Psoas muscle (tissue), 8 donors: ENCODE data around the gene RRP12. TPM values are rescaled to one million over a fixed set of nuclear protein-coding genes. Genes with fewer than 3 reads are reported as not detected.
"Not testable (repeated sequence)": the region's sequence is repeated elsewhere in the genome, so short reads cannot be mapped to it uniquely, and the experiment has no call there.

Experiments used
- ATAC-seq, 4 donors: fragments of 200-7000 bp; cut with Tn5 transposase; one replicate each; pipeline ENCODE4 v1.9.1; 2020; ENCODE audit warnings: moderate library complexity in 3 of 4, mild to moderate bottlenecking in 2 of 4
- DNase-seq, 2 donors: peaks; one replicate each; pipeline ENCODE4 v3.0.0-alpha.2; 2020
- H3K27ac ChIP-seq: fragments of 200-600 bp; one replicate; pipeline ENCODE4 v1.8.0; 2022
- H3K27me3 ChIP-seq, 3 donors: fragments of 200-600 bp in 1 of 3; one replicate each; pipeline versions ENCODE4 v1.6.1 to v1.8.0; 2013 to 2022; ENCODE audit warnings: low read length in 2 of 3, mild to moderate bottlenecking in 2 of 3, moderate library complexity in 1 of 3; ENCODE audit not compliant: insufficient read depth in 3 of 3
- H3K36me3 ChIP-seq, 2 donors: fragments of 200-600 bp in 1 of 2; one replicate each; pipeline versions ENCODE4 v1.6.1 to v1.8.0; 2013 to 2022; ENCODE audit warnings: low read depth in 1 of 2, mild to moderate bottlenecking in 1 of 2, moderate library complexity in 1 of 2; ENCODE audit not compliant: insufficient read depth in 1 of 2
- H3K4me1 ChIP-seq: fragments of 200-600 bp; one replicate; pipeline ENCODE4 v1.8.0; 2022
- H3K4me3 ChIP-seq: fragments of 200-600 bp; one replicate; pipeline ENCODE4 v1.8.0; 2022; ENCODE audit warnings: mild to moderate bottlenecking
- H3K9me3 ChIP-seq: fragments of 200-600 bp; one replicate; pipeline ENCODE4 v1.8.0; 2022
- WGBS, 3 donors: extraction: QIAGEN DNeasy Blood & Tissue Kit; methylation state at CpG; one replicate each; pipeline versions ENCODE4 v1.1.6 to v1.1.7; 2013; 5-methylcytosine and 5-hydroxymethylcytosine counted together
- intact Hi-C, 2 donors: fragments of 100-400 bp; cut with DNase I; formaldehyde crosslinking; loops; one replicate each; pipeline versions ENCODE4 v1.11.0 to v1.14.2; 2022
- polyA plus RNA-seq, 3 donors: library from polyadenylated mRNA; stranded (reverse); fragments of 200-250 nt; gene quantifications; one replicate each; pipeline ENCODE4 v1.2.3, GENCODE V29; 2013
- total RNA-seq, 4 donors: library from RNA; stranded (reverse); fragmentation: NEBNext Ultra II Directional in 2 of 4; extraction: Animal tissue kit (Norgen Biotek cat#: 25700) in 2 of 4; gene quantifications; one replicate each; pipeline versions ENCODE4 v1.2.1 to v1.2.4, GENCODE V29; 2021 to 2023
- TF ChIP-seq, protein P1 (sequence below): fragments of 200-600 bp; IDR thresholded peaks from one replicate; pipeline ENCODE4 v1.8.0; 2022; ENCODE audit warnings: antibody characterized with exemption
- donor health status: healthy with polysubstance abuse.
- donor health status: DM: no; HTN: no; CAD: no; lungs with moderate emphysema.
- donor health status: Bipolar disorder and iron deficiency.
- donor health status: healthy.
- donor health status: DM: yes; HTN: yes; CAD: no.
- donor health status: DM: no; HTN: no; CAD: no.
- donor health status: DM: no; HTN: no; CAD: no.
- donor health status: DM: yes; HTN: yes; CAD: no.

The RRP12 gene
- total and polyA plus RNA-seq, 7 donors, result 46.5 to 114 (median 76.4) TPM

DNA sequence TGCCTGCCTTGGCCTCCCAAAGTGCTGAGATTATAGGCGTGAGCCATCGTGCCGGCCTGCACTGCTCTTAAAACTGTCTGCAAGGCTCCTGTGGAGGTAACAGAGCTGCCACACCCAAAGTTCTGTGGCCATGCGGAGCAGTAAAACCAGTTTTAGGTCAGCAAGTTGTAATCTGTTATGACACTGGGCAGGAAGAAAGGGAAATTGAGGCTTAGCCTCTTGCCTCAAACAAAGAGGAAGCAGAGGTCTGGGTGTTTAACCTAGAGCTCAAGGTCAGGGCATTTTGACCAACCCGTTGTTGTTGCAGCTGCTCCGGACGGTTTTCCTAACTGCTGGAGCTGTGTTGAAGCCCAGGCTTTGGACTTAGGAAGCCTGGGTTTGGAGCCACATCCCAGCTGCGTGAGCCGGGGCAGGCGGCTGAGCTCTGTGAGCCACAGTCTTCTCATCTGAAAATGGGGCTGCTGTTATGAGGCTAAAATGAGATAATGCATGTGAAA, 7.4 kb upstream of the RRP12 start:
- no peaks in the 10 kb centered on the region for H3K27me3 ChIP-seq
- no peak for DNase-seq
- ATAC-seq, result no peak
- no peaks in the 10 kb centered on the region for H3K4me1 ChIP-seq
- no peaks in the 10 kb centered on the region for H3K36me3 ChIP-seq
- H3K4me3 ChIP-seq, result no peak overlapping the region
- H3K27ac ChIP-seq, result no peak overlapping the region
- WGBS, 3 donors, result 78 to 83% (median 82%) methylated on average over 10 of the region's 10 CpGs
- no peaks in the 10 kb centered on the region for H3K9me3 ChIP-seq
- intact Hi-C loops, result loop anchor here in 1 of 2 donors (10.0 kb wide), 1 partner anchor 206 kb away; no protein-coding TSS in a partner anchor
- TF ChIP-seq, protein P1, sequence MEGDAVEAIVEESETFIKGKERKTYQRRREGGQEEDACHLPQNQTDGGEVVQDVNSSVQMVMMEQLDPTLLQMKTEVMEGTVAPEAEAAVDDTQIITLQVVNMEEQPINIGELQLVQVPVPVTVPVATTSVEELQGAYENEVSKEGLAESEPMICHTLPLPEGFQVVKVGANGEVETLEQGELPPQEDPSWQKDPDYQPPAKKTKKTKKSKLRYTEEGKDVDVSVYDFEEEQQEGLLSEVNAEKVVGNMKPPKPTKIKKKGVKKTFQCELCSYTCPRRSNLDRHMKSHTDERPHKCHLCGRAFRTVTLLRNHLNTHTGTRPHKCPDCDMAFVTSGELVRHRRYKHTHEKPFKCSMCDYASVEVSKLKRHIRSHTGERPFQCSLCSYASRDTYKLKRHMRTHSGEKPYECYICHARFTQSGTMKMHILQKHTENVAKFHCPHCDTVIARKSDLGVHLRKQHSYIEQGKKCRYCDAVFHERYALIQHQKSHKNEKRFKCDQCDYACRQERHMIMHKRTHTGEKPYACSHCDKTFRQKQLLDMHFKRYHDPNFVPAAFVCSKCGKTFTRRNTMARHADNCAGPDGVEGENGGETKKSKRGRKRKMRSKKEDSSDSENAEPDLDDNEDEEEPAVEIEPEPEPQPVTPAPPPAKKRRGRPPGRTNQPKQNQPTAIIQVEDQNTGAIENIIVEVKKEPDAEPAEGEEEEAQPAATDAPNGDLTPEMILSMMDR, result no peak

DNA sequence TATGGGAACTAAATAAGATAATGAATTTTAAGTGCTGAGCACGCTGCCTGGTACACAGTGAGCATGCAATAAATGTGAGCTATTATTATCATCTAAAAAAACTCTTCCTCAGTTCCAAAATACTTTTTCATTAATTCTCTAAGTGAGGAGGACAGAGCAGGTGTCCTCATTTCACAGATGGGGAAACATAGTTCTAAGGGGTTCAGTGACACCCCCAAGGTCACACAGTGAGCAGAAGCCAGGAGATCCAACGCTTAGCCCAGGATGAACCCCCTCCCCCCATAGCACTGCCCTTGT, 6.8 kb upstream of the RRP12 start:
- 82 to 90% (median 85%) methylated on average over 2 of the region's 2 CpGs for WGBS, 3 donors
- no peaks in the 10 kb centered on the region for H3K27me3 ChIP-seq
- H3K27ac ChIP-seq, result no peak overlapping the region
- no peaks in the 10 kb centered on the region for H3K9me3 ChIP-seq
- no peak for DNase-seq
- H3K36me3 ChIP-seq, result no peaks in the 10 kb centered on the region
- TF ChIP-seq, protein P1, result no peak
- no peaks in the 10 kb centered on the region for H3K4me1 ChIP-seq
- no peak overlapping the region for H3K4me3 ChIP-seq
- no peak for ATAC-seq
- intact Hi-C loops, result loop anchor here in 1 of 2 donors (10.0 kb wide), 1 partner anchor 207 kb away; no protein-coding TSS in a partner anchor

DNA sequence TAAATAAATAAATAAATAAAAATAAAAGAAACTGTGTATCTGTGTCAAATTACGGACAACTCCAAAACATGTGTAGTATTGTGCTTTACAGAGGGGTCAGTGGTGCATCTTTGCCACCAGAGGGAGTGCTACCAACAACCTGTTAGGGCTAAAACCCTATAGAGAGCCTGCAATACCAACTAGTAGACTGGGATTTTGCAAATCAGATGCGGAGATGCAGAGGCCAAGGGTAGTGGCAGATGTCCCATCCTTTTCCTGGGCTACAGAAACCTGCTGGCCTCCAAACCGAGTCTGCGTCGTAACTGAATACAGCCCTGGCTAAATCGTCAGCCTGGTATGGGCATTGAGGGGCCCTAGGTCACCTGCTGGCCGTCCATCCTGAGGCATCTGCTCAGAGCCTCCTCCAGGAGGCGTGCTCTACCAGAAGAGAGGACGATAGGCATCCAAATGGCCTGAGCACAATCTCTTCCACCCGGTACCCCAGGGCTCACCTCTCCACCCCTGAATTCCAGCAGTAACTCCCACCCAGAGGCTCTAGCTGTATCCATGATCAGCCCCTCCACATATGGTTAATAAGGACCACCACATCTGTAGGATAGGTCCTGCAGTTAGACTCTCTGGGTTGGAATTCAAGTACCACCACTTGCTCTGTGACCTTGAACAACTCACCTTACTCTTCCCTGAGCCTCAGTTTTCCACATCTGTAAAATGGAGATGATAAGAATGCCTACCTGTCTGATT, 6.2 kb upstream of the RRP12 start:
- intact Hi-C loops, result loop anchor here in 1 of 2 donors (10.0 kb wide), 1 partner anchor 207 kb away; no protein-coding TSS in a partner anchor
- Histone ChIP-seq H3K36me3 (no peaks in the 10 kb centered on the region), H3K27ac (no peak overlapping the region), H3K4me3 (peak overlapping the region; percentile 27), H3K27me3 (no peaks in the 10 kb centered on the region), H3K9me3 (no peaks in the 10 kb centered on the region), H3K4me1 (no peaks in the 10 kb centered on the region)
- TF ChIP-seq, protein P1, result peak; percentile 75
- ATAC-seq, result peak; percentile 82 to 93 (median 88)
- no peak for DNase-seq
- 3 to 4% (median 3%) methylated on average over 10 of the region's 10 CpGs for WGBS, 3 donors

DNA sequence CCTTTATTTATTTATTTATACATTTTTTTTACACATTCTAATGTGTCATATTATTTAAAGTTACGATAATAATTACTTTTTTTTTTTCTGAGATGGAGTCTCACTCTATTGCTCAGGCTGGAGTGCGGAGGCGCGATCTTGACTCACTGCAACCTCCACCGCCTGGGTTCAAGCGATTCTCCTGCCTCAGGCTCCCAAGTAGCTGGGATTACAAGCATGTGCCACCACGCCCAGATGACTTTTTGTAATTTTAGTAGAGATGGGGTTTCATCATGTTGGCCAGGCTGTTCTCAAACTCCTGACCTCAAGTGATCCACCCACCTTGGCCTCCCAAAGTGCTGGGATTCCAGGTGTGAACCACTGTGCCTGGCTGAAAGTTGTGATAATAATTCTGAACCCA, 5.3 kb upstream of the RRP12 start:
- intact Hi-C loops, result loop anchor here in 1 of 2 donors (10.0 kb wide), 1 partner anchor 208 kb away; no protein-coding TSS in a partner anchor
- not testable (repeated sequence) for H3K4me1 ChIP-seq, H3K27me3 ChIP-seq, H3K36me3 ChIP-seq, H3K4me3 ChIP-seq, H3K9me3 ChIP-seq, DNase-seq, H3K27ac ChIP-seq
- 84 to 92% (median 90%) methylated on average over 7 of the region's 7 CpGs for WGBS, 3 donors
- ATAC-seq, result peak in 1 of 4 donors; percentile 11

DNA sequence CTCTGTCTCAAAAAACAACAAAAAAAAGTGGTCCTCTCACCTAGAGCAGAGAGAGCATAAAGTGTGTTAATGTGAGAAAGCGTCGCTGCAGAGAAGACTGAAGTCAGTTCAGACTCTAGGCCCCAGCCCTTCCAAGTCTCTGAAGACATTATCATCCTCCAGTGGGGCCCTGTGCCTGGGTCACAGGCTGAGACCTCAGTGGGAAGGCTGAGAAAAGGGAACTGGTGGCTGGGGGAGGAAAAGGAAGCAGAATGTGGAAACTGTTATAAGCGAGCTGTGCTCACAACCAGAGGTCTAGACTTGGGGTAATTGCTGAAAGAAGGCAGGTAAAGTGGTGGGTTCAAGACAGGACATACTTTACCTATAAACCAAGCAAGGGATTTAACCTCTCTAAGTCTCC, 4.9 kb upstream of the RRP12 start:
- TF ChIP-seq, protein P1, result no peak
- no peaks in the 10 kb centered on the region for H3K27me3 ChIP-seq
- DNase-seq (no peak), ATAC-seq (no peak)
- H3K36me3 ChIP-seq, result no peaks in the 10 kb centered on the region
- H3K9me3 ChIP-seq, result no peaks in the 10 kb centered on the region
- H3K4me3 ChIP-seq, result no peak overlapping the region
- H3K27ac ChIP-seq, result no peak overlapping the region
- no peaks in the 10 kb centered on the region for H3K4me1 ChIP-seq
- intact Hi-C loops, result loop anchor here in 1 of 2 donors (10.0 kb wide), 1 partner anchor 209 kb away; no protein-coding TSS in a partner anchor
- WGBS, 3 donors, result 73 to 88% (median 75%) methylated on average over 3 of the region's 3 CpGs
